Liver (tissue), 9 donors: ENCODE data around the gene LRRC10B. TPM values are rescaled to one million over a fixed set of nuclear protein-coding genes. Genes with fewer than 3 reads are reported as not detected.

Experiments
- DNase-seq: peaks from one replicate; pipeline ENCODE4 v3.0.0-alpha.2; 2017; ENCODE audit warnings: low spot score
- H3K27ac ChIP-seq, 2 donors: one replicate each; pipeline ENCODE4 v1.7.0; 2013; ENCODE audit warnings: inconsistent platforms in 2 of 2, low read length in 2 of 2, control low read depth in 1 of 2, low read depth in 1 of 2, mild to moderate bottlenecking in 1 of 2
- H3K27me3 ChIP-seq, 4 donors: one replicate each; pipeline versions ENCODE4 v1.6.1 to v1.7.0; 2013; ENCODE audit warnings: low read length in 3 of 4, inconsistent platforms in 1 of 4, mild to moderate bottlenecking in 1 of 4, moderate library complexity in 1 of 4; ENCODE audit not compliant: control insufficient read depth in 4 of 4, insufficient read depth in 4 of 4
- H3K36me3 ChIP-seq, 4 donors: one replicate each; pipeline versions ENCODE4 v1.6.1 to v1.7.0; 2013; ENCODE audit warnings: low read length in 3 of 4, mild to moderate bottlenecking in 3 of 4, low read depth in 1 of 4, moderate library complexity in 1 of 4; ENCODE audit not compliant: control insufficient read depth in 4 of 4, insufficient read depth in 3 of 4
- H3K4me1 ChIP-seq, 4 donors: one replicate each; pipeline versions ENCODE4 v1.6.1 to v1.7.0; 2013; ENCODE audit warnings: low read length in 3 of 4, mild to moderate bottlenecking in 3 of 4, moderate library complexity in 1 of 4; ENCODE audit not compliant: control insufficient read depth in 4 of 4, insufficient read depth in 4 of 4
- H3K4me3 ChIP-seq, 3 donors: one replicate each; pipeline versions ENCODE4 v1.6.1 to v1.7.0; 2013; ENCODE audit warnings: low read length in 3 of 3, control low read depth in 1 of 3, low read depth in 1 of 3, mild to moderate bottlenecking in 1 of 3
- H3K9ac ChIP-seq, 2 donors: one replicate each; pipeline ENCODE4 v1.7.0; 2013; ENCODE audit warnings: low read length in 2 of 2, mild to moderate bottlenecking in 2 of 2, moderate library complexity in 2 of 2, control low read depth in 1 of 2, low read depth in 1 of 2
- H3K9me3 ChIP-seq, 4 donors: one replicate each; pipeline versions ENCODE4 v1.6.1 to v1.7.0; 2013; ENCODE audit warnings: low read length in 3 of 4; ENCODE audit not compliant: control insufficient read depth in 4 of 4
- ATF3 ChIP-seq: IDR thresholded peaks from 2 replicates; pipeline ENCODE4 v1.6.1; 2016; ENCODE audit warnings: antibody characterized with exemption
- EGR1 ChIP-seq, 2 donors: IDR thresholded peaks; 2 replicates each; pipeline ENCODE4 v1.6.1; 2016 to 2018; ENCODE audit warnings: antibody characterized with exemption in 2 of 2, low read depth in 2 of 2
- FOXA1 ChIP-seq: IDR thresholded peaks from 2 replicates; pipeline ENCODE4 v1.6.1; 2016; ENCODE audit warnings: antibody characterized with exemption
- FOXA2 ChIP-seq: IDR thresholded peaks from 2 replicates; pipeline ENCODE4 v1.6.1; 2016; ENCODE audit warnings: antibody characterized with exemption
- GABPA ChIP-seq, 2 donors: IDR thresholded peaks in 1 of 2; conservative IDR thresholded peaks in 1 of 2; 2 replicates each; pipeline ENCODE4 v1.6.1; 2016; ENCODE audit warnings: antibody characterized with exemption in 2 of 2, mild to moderate bottlenecking in 1 of 2, moderate library complexity in 1 of 2
- HNF4A ChIP-seq, 2 donors: conservative IDR thresholded peaks; 2 replicates each; pipeline ENCODE4 v1.6.1; 2016; ENCODE audit warnings: antibody characterized with exemption in 2 of 2, mild to moderate bottlenecking in 2 of 2
- HNF4G ChIP-seq: IDR thresholded peaks from 2 replicates; pipeline ENCODE4 v1.6.1; 2016; ENCODE audit warnings: antibody characterized with exemption
- JUND ChIP-seq, 2 donors: IDR thresholded peaks; 2 replicates each; pipeline ENCODE4 v1.6.1; 2016; ENCODE audit warnings: antibody characterized with exemption in 2 of 2
- MAX ChIP-seq: IDR thresholded peaks from 2 replicates; pipeline ENCODE4 v1.6.1; 2016; ENCODE audit warnings: antibody characterized with exemption
- NR2F2 ChIP-seq: IDR thresholded peaks from 2 replicates; pipeline ENCODE4 v1.6.1; 2016; ENCODE audit warnings: antibody characterized with exemption
- RAD21 ChIP-seq, 2 donors: IDR thresholded peaks; 2 replicates each; pipeline ENCODE4 v1.6.1; 2016; ENCODE audit warnings: antibody characterized with exemption in 2 of 2, mild to moderate bottlenecking in 2 of 2
- REST ChIP-seq: IDR thresholded peaks from 2 replicates; pipeline ENCODE4 v1.6.1; 2016; ENCODE audit warnings: antibody characterized with exemption, mild to moderate bottlenecking
- RXRA ChIP-seq, 2 donors: IDR thresholded peaks; 2 replicates each; pipeline ENCODE4 v1.6.1; 2017 to 2018; ENCODE audit warnings: antibody characterized with exemption in 2 of 2, mild to moderate bottlenecking in 1 of 2
- SP1 ChIP-seq: IDR thresholded peaks from 2 replicates; pipeline ENCODE4 v1.6.1; 2018; ENCODE audit warnings: antibody characterized with exemption, mild to moderate bottlenecking
- TAF1 ChIP-seq: conservative IDR thresholded peaks from 2 replicates; pipeline ENCODE4 v1.6.1; 2016; ENCODE audit warnings: antibody characterized with exemption, mild to moderate bottlenecking
- YY1 ChIP-seq: IDR thresholded peaks from 2 replicates; pipeline ENCODE4 v1.6.1; 2016; ENCODE audit warnings: antibody characterized with exemption, mild to moderate bottlenecking
- ZBTB33 ChIP-seq: IDR thresholded peaks from 2 replicates; pipeline ENCODE4 v1.6.1; 2016; ENCODE audit warnings: antibody characterized with exemption
- WGBS: extraction: QIAGEN DNeasy Blood & Tissue Kit; methylation state at CpG from one replicate; pipeline ENCODE4 v1.1.7; 2013; 5-methylcytosine and 5-hydroxymethylcytosine counted together
- polyA plus RNA-seq, 2 donors: library from polyadenylated mRNA; stranded (reverse) in 1 of 2; unstranded in 1 of 2; fragments of 200-250 nt in 1 of 2; fragments of >200 nt in 1 of 2; fragmentation: Nextera tagmentation in 1 of 2; extraction: Ambion mirVana in 1 of 2; gene quantifications; one replicate each; pipeline versions ENCODE4 v1.2.1 to v1.2.3, GENCODE V29; 2013 to 2015
- total RNA-seq, 2 donors: library from RNA; depleted of rRNA; stranded (reverse); fragments of >200 nt; gene quantifications; one replicate each; pipeline ENCODE4 v1.2.3, GENCODE V29; 2014
- TF ChIP-seq, protein P1 (sequence below): fragments of 150-350 bp; IDR thresholded peaks from 2 replicates; pipeline ENCODE4 v1.5.1; 2017; ENCODE audit warnings: improper control_type of control experiment, low read depth, low read length; ENCODE audit not compliant: missing input control
- donor health status: healthy.
- donor health status: healthy.
- donor health status: healthy.
- donor health status: healthy.
- donor health status: healthy.

Gene LRRC10B
- total and polyA plus RNA-seq, 4 donors = 0.03 to 0.08 TPM; not detected in 2

DNA sequence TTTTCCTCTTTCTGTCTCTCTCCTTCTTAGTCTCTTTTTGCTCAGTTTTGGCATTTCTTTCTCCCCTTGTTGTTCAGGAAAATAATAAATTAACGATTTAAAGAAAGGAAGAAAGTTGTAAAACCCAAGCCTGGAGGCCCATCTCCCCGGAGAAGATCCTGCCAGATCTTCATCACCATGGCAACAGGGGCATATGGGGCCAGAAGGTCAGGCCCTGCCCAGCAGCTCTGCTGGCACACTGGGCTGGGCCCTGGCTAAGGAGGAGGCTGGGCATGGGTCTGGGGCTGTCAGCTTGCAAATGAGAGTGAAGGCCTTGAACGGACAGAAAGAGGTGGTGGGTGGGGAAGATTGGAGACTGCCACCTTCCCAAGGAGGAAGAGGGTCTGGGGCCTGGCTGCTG lies 2.8 kb downstream of the LRRC10B start:
- H3K4me1 ChIP-seq = peaks cover 9 to 14% (median 12%) of the 10 kb centered on the region in 4 donors
- H3K4me3 ChIP-seq = no peak overlapping the region
- WGBS = 75% methylated on average over 3 of the region's 3 CpGs
- DNase-seq = no peak
- H3K9ac ChIP-seq = no peak overlapping the region
- H3K27ac ChIP-seq = no peak overlapping the region
- H3K36me3 ChIP-seq = no peaks in the 10 kb centered on the region
- TF ChIP-seq, protein P1, sequence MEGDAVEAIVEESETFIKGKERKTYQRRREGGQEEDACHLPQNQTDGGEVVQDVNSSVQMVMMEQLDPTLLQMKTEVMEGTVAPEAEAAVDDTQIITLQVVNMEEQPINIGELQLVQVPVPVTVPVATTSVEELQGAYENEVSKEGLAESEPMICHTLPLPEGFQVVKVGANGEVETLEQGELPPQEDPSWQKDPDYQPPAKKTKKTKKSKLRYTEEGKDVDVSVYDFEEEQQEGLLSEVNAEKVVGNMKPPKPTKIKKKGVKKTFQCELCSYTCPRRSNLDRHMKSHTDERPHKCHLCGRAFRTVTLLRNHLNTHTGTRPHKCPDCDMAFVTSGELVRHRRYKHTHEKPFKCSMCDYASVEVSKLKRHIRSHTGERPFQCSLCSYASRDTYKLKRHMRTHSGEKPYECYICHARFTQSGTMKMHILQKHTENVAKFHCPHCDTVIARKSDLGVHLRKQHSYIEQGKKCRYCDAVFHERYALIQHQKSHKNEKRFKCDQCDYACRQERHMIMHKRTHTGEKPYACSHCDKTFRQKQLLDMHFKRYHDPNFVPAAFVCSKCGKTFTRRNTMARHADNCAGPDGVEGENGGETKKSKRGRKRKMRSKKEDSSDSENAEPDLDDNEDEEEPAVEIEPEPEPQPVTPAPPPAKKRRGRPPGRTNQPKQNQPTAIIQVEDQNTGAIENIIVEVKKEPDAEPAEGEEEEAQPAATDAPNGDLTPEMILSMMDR = no peak
- no peak for TF ChIP-seq RAD21 (IDR thresholded peaks at IDR 0.05)
- no peak for TF ChIP-seq EGR1 (IDR thresholded peaks at IDR 0.05; ENCODE audit: low read depth in 2 of 2)
- no peak for TF ChIP-seq ATF3
- TF ChIP-seq SP1 = no peak
- no peak for TF ChIP-seq FOXA1
- no peak for TF ChIP-seq YY1
- no peak for TF ChIP-seq MAX
- no peak for TF ChIP-seq HNF4G
- TF ChIP-seq JUND (IDR thresholded peaks at IDR 0.05) = no peak
- TF ChIP-seq ZBTB33 = no peak
- TF ChIP-seq FOXA2 = no peak
- no peak for TF ChIP-seq RXRA (IDR thresholded peaks at IDR 0.05)
- TF ChIP-seq TAF1 = no peak
- peaks cover 0 to 6% (median 0%) of the 10 kb centered on the region in 4 donors for H3K27me3 ChIP-seq
- H3K9me3 ChIP-seq = no peaks in the 10 kb centered on the region

DNA sequence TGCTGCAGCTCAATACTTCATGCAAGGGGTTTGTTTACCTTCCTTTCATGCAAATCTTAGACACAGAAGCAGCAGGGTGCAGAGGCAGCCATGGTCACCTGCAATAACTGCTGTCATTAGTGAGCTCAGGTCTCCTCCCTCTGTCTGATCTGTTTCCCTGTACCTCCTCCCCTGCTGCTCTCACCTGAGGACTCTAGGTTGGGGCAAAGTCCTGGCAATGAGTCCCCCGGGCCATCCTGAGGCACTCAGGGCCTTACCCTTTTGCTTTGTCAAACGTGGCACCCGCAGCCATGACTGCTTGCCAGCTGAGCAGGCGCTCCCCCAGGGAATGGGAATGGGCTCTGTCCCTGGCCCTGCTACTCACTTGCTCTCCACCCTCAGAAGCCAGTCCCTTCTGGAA lies 3.9 kb downstream of the LRRC10B start:
- peaks cover 0 to 6% (median 0%) of the 10 kb centered on the region in 4 donors for H3K27me3 ChIP-seq
- DNase-seq = no peak
- H3K9ac ChIP-seq = no peak overlapping the region
- no peak overlapping the region for H3K27ac ChIP-seq
- H3K4me3 ChIP-seq = no peak overlapping the region
- WGBS = 75% methylated on average over 4 of the region's 4 CpGs
- H3K36me3 ChIP-seq = no peaks in the 10 kb centered on the region
- TF ChIP-seq TAF1 (no peak), NR2F2 (no peak), REST (no peak), EGR1 (IDR thresholded peaks at IDR 0.05; ENCODE audit: low read depth in 2 of 2) (no peak), JUND (IDR thresholded peaks at IDR 0.05) (no peak), RXRA (IDR thresholded peaks at IDR 0.05) (no peak), ZBTB33 (no peak), YY1 (no peak), FOXA1 (no peak), HNF4A (conservative IDR thresholded peaks at IDR 0.05) (no peak), FOXA2 (no peak), MAX (no peak), GABPA (IDR thresholded peaks at IDR 0.05 in 1 of 2, conservative IDR thresholded peaks at IDR 0.05 in 1 of 2) (no peak)
- TF ChIP-seq, protein P1 = no peak
- no peaks in the 10 kb centered on the region for H3K9me3 ChIP-seq
- H3K4me1 ChIP-seq = peaks cover 8 to 17% (median 14%) of the 10 kb centered on the region in 4 donors
